ENCODE measurements around the gene IQCK.

DNA sequence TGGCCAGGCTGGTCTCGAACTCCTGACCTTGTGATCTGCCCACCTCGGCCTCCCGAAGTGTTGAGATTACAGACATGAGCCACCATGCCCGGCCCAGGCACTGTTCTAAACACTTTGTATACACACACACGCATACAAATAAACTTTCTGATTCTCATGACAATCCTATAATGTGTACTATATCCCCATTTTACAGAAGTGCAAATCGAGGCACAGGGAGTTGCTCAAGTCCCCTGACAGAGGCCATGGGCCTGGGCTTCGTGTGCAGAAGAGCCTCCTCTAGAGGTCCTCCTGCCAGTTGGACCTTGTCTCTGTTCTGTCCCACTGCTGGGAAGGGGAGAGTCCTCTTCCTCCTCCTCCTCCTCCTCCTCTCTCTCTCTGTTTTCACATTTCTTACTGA lies 176.5 kb downstream of the IQCK start:
- no peak for TF ChIP-seq CTCF (IDR thresholded peaks at IDR 0.05)
- no peak for TF ChIP-seq POLR2A (IDR thresholded peaks at IDR 0.05)

All from heart left ventricle (tissue), 13 donors.